Esophagus muscularis mucosa (tissue), 4 donors: ENCODE results near the gene ST8SIA5. TPM values are rescaled to one million over a fixed set of nuclear protein-coding genes. Genes with fewer than 3 reads are reported as not detected.

ENCODE experiments used
- DNase-seq: peaks from one replicate; pipeline ENCODE4 v3.0.0-alpha.2; 2017; ENCODE audit errors: extremely low spot score
- H3K27ac ChIP-seq, 4 donors: fragments of 200-600 bp; sonication (generic); replicated peaks in 1 of 4; 1 replicate in 3 of 4; 2 replicates in 1 of 4; pipeline ENCODE4 v1.5.1; 2016 to 2019; ENCODE audit warnings: mild to moderate bottlenecking in 1 of 4
- H3K27me3 ChIP-seq, 4 donors: fragments of 200-600 bp; sonication (generic); one replicate each; pipeline versions ENCODE4 v1.5.1 to v1.6.0; 2016 to 2019
- H3K36me3 ChIP-seq, 4 donors: fragments of 200-600 bp; sonication (generic); one replicate each; pipeline ENCODE4 v1.5.1; 2016 to 2019
- H3K4me1 ChIP-seq, 4 donors: fragments of 200-600 bp; sonication (generic); one replicate each; pipeline ENCODE4 v1.5.1; 2016 to 2019
- H3K4me3 ChIP-seq, 4 donors: fragments of 200-600 bp; sonication (generic); 1 replicate in 2 of 4; 2 replicates in 2 of 4; pipeline ENCODE4 v1.5.1; 2016 to 2019; ENCODE audit warnings: mild to moderate bottlenecking in 4 of 4, moderate library complexity in 1 of 4
- H3K9me3 ChIP-seq, 4 donors: fragments of 200-600 bp; sonication (generic); 1 replicate in 3 of 4; 2 replicates in 1 of 4; pipeline ENCODE4 v1.5.1; 2016 to 2019
- EP300 ChIP-seq: sonication (generic); formaldehyde crosslinking; IDR thresholded peaks from one replicate; pipeline ENCODE4 v1.6.1; 2017; ENCODE audit warnings: antibody characterized with exemption
- POLR2A ChIP-seq: fragments of 450-650 bp; IDR thresholded peaks from one replicate; pipeline ENCODE4 v1.6.1; 2017; ENCODE audit warnings: antibody characterized with exemption, moderate library complexity, mild to moderate bottlenecking, low read depth
- POLR2AphosphoS5 ChIP-seq, 2 donors: sonication (generic); formaldehyde crosslinking; IDR thresholded peaks; one replicate each; pipeline ENCODE4 v1.6.1; 2017; ENCODE audit warnings: antibody characterized with exemption in 2 of 2
- WGBS: methylation state at CpG from one replicate; pipeline ENCODE4 v1.1.5; 2018; 5-methylcytosine and 5-hydroxymethylcytosine counted together
- intact Hi-C: fragments of 100-400 bp; cut with DNase I; formaldehyde crosslinking; loops from one replicate; pipeline ENCODE4 v1.15.1; 2023
- total RNA-seq, 4 donors: library from RNA; depleted of rRNA; stranded (reverse); fragments of >200 nt; gene quantifications; one replicate each; pipeline versions ENCODE4 v1.1.0 to v1.2.1, GENCODE V29; 2016
- TF ChIP-seq, protein P1 (sequence below), 3 experiments: fragments of 200-600 bp in 2 of 3; fragments of 450-650 bp in 1 of 3; sonication (generic) in 2 of 3; IDR thresholded peaks; one replicate each; pipeline ENCODE4 v1.5.1; 2017 to 2019; ENCODE audit warnings: antibody characterized with exemption in 3 of 3, mild to moderate bottlenecking in 2 of 3, moderate library complexity in 1 of 3

Gene ST8SIA5
- total RNA-seq, 4 donors from 2014 or later, result 0.06 to 0.26 TPM; not detected in 2

DNA sequence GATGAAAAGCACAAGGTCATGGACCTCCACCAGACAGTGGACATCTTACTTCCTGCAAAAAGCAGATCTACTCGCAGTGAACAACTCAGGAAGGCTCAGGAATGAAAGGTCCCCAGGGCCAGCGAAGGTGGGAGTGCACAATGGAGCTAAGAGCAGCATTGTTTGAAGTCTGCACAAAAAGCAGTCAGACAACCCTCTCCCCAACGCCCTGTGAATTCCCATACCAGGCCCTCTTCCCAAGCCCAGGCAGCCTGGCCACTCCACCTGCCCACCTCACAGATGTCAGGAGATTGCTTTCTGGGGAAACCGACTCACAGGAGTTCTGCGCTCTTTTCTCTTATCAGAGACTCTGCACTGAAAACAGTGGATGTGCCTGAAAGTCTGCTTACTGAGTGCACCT lies 34.8 kb downstream of the ST8SIA5 start:
- DNase-seq, result no peak
- Histone ChIP-seq H3K4me3 (no peak overlapping the region), H3K4me1 (peaks cover 6 to 16% (median 11%) of the 10 kb centered on the region in 4 donors), H3K36me3 (no peaks in the 10 kb centered on the region), H3K27me3 (no peaks in the 10 kb centered on the region), H3K9me3 (no peaks in the 10 kb centered on the region), H3K27ac (no peak overlapping the region)
- TF ChIP-seq EP300 (no peak), POLR2AphosphoS5 (IDR thresholded peaks at IDR 0.05) (no peak), POLR2A (no peak)
- WGBS, result 75% methylated on average over 5 of the region's 5 CpGs
- intact Hi-C loops, result no loop called here

DNA sequence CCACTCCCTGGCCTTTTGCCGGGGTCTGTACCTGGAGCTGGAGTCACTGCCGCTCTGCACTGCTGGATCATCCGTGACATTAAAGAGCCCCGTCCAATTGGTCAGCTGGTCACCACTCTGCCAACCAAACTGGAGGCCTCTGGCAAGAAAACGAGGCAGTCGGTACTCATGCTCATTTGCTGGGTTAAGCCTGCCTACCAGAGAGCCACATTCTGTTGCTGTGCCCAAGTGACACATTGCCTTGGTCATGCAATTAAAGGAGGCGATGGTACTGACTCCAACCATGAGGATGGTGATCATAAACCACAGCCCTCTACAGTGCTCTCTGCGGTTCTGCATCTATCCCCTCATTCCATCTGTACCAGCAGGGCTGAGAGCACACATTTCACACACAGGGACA lies 35.5 kb downstream of the ST8SIA5 start:
- TF ChIP-seq POLR2AphosphoS5 (IDR thresholded peaks at IDR 0.05) (no peak), EP300 (no peak), POLR2A (no peak)
- TF ChIP-seq, protein P1, sequence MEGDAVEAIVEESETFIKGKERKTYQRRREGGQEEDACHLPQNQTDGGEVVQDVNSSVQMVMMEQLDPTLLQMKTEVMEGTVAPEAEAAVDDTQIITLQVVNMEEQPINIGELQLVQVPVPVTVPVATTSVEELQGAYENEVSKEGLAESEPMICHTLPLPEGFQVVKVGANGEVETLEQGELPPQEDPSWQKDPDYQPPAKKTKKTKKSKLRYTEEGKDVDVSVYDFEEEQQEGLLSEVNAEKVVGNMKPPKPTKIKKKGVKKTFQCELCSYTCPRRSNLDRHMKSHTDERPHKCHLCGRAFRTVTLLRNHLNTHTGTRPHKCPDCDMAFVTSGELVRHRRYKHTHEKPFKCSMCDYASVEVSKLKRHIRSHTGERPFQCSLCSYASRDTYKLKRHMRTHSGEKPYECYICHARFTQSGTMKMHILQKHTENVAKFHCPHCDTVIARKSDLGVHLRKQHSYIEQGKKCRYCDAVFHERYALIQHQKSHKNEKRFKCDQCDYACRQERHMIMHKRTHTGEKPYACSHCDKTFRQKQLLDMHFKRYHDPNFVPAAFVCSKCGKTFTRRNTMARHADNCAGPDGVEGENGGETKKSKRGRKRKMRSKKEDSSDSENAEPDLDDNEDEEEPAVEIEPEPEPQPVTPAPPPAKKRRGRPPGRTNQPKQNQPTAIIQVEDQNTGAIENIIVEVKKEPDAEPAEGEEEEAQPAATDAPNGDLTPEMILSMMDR (IDR thresholded peaks at IDR 0.05), result no peak
- no peak for DNase-seq
- intact Hi-C loops, result no loop called here
- peaks cover 6 to 16% (median 11%) of the 10 kb centered on the region in 4 donors for H3K4me1 ChIP-seq
- H3K27ac ChIP-seq, result no peak overlapping the region
- WGBS, result 85% methylated on average over 3 of the region's 8 CpGs
- no peaks in the 10 kb centered on the region for H3K27me3 ChIP-seq
- H3K4me3 ChIP-seq, result no peak overlapping the region
- H3K9me3 ChIP-seq, result no peaks in the 10 kb centered on the region
- H3K36me3 ChIP-seq, result no peaks in the 10 kb centered on the region

DNA sequence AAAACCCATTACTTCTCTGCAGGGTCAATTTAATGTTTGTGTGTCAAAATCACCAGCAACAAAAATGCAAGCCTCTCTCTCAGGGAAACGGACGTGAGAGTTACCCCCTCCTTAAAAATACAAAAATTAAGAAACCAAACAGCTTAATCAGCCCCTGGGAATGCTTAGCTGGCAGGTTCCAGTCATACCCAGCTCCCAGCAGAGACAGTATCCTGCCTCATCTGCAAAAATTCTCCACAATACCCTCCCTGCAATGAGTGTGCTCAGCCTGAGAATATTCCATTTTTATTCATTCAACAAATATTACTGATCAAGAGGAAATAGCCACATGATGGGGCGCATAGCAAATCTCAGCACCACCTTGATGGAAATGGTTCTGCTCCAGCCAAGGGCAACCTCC lies 36.3 kb downstream of the ST8SIA5 start:
- Histone ChIP-seq H3K4me1 (peaks cover 6 to 16% (median 11%) of the 10 kb centered on the region in 4 donors), H3K27me3 (no peaks in the 10 kb centered on the region), H3K9me3 (no peaks in the 10 kb centered on the region), H3K4me3 (no peak overlapping the region), H3K36me3 (no peaks in the 10 kb centered on the region), H3K27ac (no peak overlapping the region)
- 90% methylated on average over 3 of the region's 3 CpGs for WGBS
- no peak for DNase-seq
- TF ChIP-seq EP300, result no peak
- TF ChIP-seq, protein P1 (IDR thresholded peaks at IDR 0.05), result no peak
- TF ChIP-seq POLR2AphosphoS5 (IDR thresholded peaks at IDR 0.05), result no peak
- TF ChIP-seq POLR2A, result no peak
- intact Hi-C loops, result no loop called here

DNA sequence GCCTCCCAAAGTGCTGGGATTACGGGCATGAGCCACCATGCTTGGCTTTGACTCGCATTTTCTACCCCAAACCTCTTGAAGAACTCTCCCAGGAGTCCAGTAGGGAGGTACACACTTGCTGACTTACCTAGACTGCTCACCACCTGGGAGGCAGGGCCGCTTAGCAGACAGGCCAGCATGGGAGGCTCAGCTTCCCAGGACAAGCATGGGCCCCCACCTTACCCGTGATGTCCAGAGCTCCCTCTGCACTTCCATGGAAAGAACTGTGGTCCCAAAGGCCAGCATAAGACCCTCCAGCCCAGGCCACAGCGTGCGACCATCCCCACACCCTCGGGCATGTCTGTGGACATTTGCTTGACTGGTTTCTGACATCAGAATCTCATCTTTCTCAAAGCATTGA lies 36.8 kb downstream of the ST8SIA5 start:
- Histone ChIP-seq H3K27ac (no peak overlapping the region), H3K4me3 (no peak overlapping the region), H3K4me1 (peaks cover 6 to 16% (median 11%) of the 10 kb centered on the region in 4 donors), H3K36me3 (no peaks in the 10 kb centered on the region), H3K9me3 (no peaks in the 10 kb centered on the region), H3K27me3 (no peaks in the 10 kb centered on the region)
- intact Hi-C loops, result no loop called here
- WGBS, result 70% methylated on average over 7 of the region's 7 CpGs
- no peak for DNase-seq
- TF ChIP-seq, protein P1 (IDR thresholded peaks at IDR 0.05), result no peak
- no peak for TF ChIP-seq POLR2AphosphoS5 (IDR thresholded peaks at IDR 0.05)
- TF ChIP-seq POLR2A, result no peak
- TF ChIP-seq EP300, result no peak

DNA sequence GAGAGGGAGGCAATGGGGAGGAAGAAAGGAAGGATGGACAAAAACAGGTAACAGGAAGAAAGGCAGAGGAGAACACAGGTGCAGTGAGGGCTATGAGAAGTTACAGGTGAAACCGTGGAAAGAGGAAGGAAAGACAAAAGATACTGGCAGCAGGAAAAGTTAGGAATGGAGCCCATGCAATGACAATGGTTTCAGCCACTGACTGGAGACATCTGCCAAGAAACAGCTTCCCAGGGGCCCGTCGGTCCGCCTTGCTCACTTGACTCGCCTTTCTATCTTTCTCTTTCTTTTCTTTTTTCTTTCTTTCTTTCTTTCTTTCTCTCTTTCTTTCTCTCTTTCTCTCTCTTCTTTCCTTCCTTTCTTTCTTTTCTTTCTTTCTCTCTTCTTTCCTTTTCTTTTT lies 37.5 kb downstream of the ST8SIA5 start:
- DNase-seq, result no peak
- Histone ChIP-seq H3K27me3 (no peaks in the 10 kb centered on the region), H3K4me3 (no peak overlapping the region), H3K27ac (no peak overlapping the region), H3K9me3 (no peaks in the 10 kb centered on the region), H3K4me1 (peaks cover 6 to 16% (median 11%) of the 10 kb centered on the region in 4 donors), H3K36me3 (no peaks in the 10 kb centered on the region)
- TF ChIP-seq POLR2AphosphoS5 (IDR thresholded peaks at IDR 0.05), result no peak
- TF ChIP-seq, protein P1 (IDR thresholded peaks at IDR 0.05), result no peak
- no peak for TF ChIP-seq POLR2A
- TF ChIP-seq EP300, result no peak
- WGBS, result 61% methylated on average over 5 of the region's 5 CpGs
- intact Hi-C loops, result no loop called here
